ENCODE results near the gene AQP1.

AQP1 gene

GRCh38 chr7:30974605-30975255, 63.1 kb downstream of the AQP1 start:
- DNase-seq (ENCODE audit: low read depth in 2 of 2): peak; percentile 25 to 31

Data from stimulated activated CD8-positive, alpha-beta memory T cell treated with anti-CD3 and anti-CD28 coated beads, Interleukin-15, amount 100 ng/mL, for 48 hours (primary cell).